ENCODE data around the gene F13A1. TPM values are rescaled to one million over a fixed set of nuclear protein-coding genes. Genes with fewer than 3 reads are reported as not detected.

F13A1 gene
- total and polyA plus RNA-seq, 2 of the 8 experiments (the other 6 are each of a cell fraction or from before 2014, with no cell fraction given), result 0.57 to 1.5 TPM

DNA sequence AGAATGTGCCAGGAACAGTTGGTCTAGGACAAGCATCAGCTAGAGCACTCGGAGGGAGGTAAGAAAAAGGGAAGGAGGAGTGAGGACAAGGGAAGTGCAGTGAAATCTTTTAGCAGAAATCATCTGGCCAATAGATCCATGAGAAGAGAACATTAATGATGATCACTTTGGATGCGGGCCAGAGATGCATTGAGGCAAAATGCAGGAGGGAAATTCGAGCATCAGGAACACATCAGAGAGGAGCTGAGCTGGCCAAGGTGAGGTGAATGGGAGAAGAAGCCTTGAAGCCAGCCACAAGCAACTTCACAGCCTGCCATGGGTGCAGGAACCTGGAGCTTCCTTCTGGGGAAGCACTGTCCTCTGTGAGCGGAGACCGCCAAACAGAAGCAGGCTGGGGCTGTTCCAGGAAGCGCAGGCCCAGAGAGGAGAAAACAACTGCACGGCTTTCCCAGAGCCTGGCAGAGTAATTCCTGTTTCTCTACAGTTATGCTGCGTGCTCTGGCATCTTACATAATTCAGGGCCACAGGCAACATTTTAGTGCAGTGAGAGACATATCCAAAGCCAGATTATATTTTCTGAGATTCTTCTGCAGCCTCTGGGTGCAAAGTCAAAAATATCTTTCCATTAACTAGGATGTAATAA lies 143.8 kb downstream of the F13A1 start (continued):
- no peak for TF ChIP-seq JUN (IDR thresholded peaks at IDR 0.05; ENCODE audit: low read depth, low read length)

Measured in H1 (cell line).